ENCODE data around the gene USP17L29.
"Not testable (repeated sequence)": the region's sequence is repeated elsewhere in the genome, so short reads cannot be mapped to it uniquely, and the experiment has no call there.

Gene USP17L29

GRCh38 chr4:9353338-9353737 lies at the start of gene USP17L29:
Gene USP17L29, plus strand, starts transcription at chr4:9353638. Its CDS starts 0 bp downstream, at chr4:9353638.
- DNase-seq: not testable (repeated sequence)

- DNase-seq: not testable (repeated sequence)
Observed at GRCh38 chr4:9324191-9324590, 29.2 kb upstream of the USP17L29 start.

- DNase-seq: not testable (repeated sequence)
Observed at GRCh38 chr4:9324865-9325264, 28.6 kb upstream of the USP17L29 start, which contains the start of gene USP17L24. Gene USP17L24, plus strand, starts transcription at chr4:9325165. Its CDS starts 0 bp downstream, at chr4:9325165.

GRCh38 chr4:9329611-9330010 lies 23.8 kb upstream of the USP17L29 start, which contains the start of gene USP17L25:
Gene USP17L25, plus strand, starts transcription at chr4:9329911. Its CDS starts 0 bp downstream, at chr4:9329911.
- not testable (repeated sequence) for DNase-seq

GRCh38 chr4:9334358-9334757 lies 19.1 kb upstream of the USP17L29 start, which contains the start of gene USP17L26:
Gene USP17L26, plus strand, starts transcription at chr4:9334658. Its CDS starts 0 bp downstream, at chr4:9334658.
- not testable (repeated sequence) for DNase-seq

- DNase-seq: not testable (repeated sequence)
Observed at GRCh38 chr4:9339103-9339502, 14.3 kb upstream of the USP17L29 start, which contains the start of gene USP17L5. Gene USP17L5, plus strand, starts transcription at chr4:9339403. Its CDS starts 0 bp downstream, at chr4:9339403.

- DNase-seq: not testable (repeated sequence)
Observed at GRCh38 chr4:9343848-9344247, 9.6 kb upstream of the USP17L29 start, which contains the start of gene USP17L27. Gene USP17L27, plus strand, starts transcription at chr4:9344148. Its CDS starts 0 bp downstream, at chr4:9344148.

- not testable (repeated sequence) for DNase-seq
Observed at GRCh38 chr4:9348593-9348992, 4.8 kb upstream of the USP17L29 start, which contains the start of gene USP17L28. Gene USP17L28, plus strand, starts transcription at chr4:9348893. Its CDS starts 0 bp downstream, at chr4:9348893.

GRCh38 chr4:9350866-9351265 lies 2.6 kb upstream of the USP17L29 start:
- not testable (repeated sequence) for DNase-seq

GRCh38 chr4:9362829-9363228 lies 9.4 kb downstream of the USP17L29 start, which contains the start of gene USP17L30:
Gene USP17L30, plus strand, starts transcription at chr4:9363129. Its CDS starts 0 bp downstream, at chr4:9363129.
- DNase-seq: not testable (repeated sequence)

GRCh38 chr4:9379881-9380280 lies 26.4 kb downstream of the USP17L29 start:
- DNase-seq: not testable (repeated sequence)

- not testable (repeated sequence) for DNase-seq
Observed at GRCh38 chr4:9381012-9381534, 27.6 kb downstream of the USP17L29 start.

- no peak for DNase-seq
Observed at GRCh38 chr4:9384126-9384525, 30.7 kb downstream of the USP17L29 start.

- not testable (repeated sequence) for DNase-seq
Observed at GRCh38 chr4:9389001-9389400, 35.6 kb downstream of the USP17L29 start.
